GM19463 (cell line): ENCODE results near the gene FABP1.

Experiments
- ATAC-seq: cut with Tn5 transposase; IDR thresholded peaks from one replicate; pipeline ENCODE4 v1.9.1; 2021; ENCODE audit warnings: mild to moderate bottlenecking, moderate library complexity; ENCODE audit not compliant: unreplicated experiment

The FABP1 gene

GRCh38 chr2:88085099-88085498 lies 42.8 kb downstream of the FABP1 start:
- no peak for ATAC-seq

- no peak for ATAC-seq
Observed at GRCh38 chr2:88082781-88083180, 45.1 kb downstream of the FABP1 start.

- no peak for ATAC-seq
Observed at GRCh38 chr2:88081924-88082608, 45.8 kb downstream of the FABP1 start.

GRCh38 chr2:88080545-88080944 lies 47.3 kb downstream of the FABP1 start:
- ATAC-seq = no peak

- no peak for ATAC-seq
Observed at GRCh38 chr2:88078643-88079172, 49.2 kb downstream of the FABP1 start.

- ATAC-seq = no peak
Observed at GRCh38 chr2:88077080-88077479, 50.8 kb downstream of the FABP1 start.

GRCh38 chr2:88074854-88075292 lies 53.0 kb downstream of the FABP1 start:
- no peak for ATAC-seq

GRCh38 chr2:88074150-88074549 lies 53.7 kb downstream of the FABP1 start:
- ATAC-seq = no peak
